NT2/D1 (cell line): ENCODE data around the gene NTPCR.

Experiments used
- SUZ12 ChIP-seq: IDR thresholded peaks from 2 replicates; pipeline ENCODE4 v1.6.1; 2011; ENCODE audit not compliant: insufficient read length, insufficient read depth; ENCODE audit errors: extremely low read depth
- YY1 ChIP-seq: IDR thresholded peaks from 2 replicates; pipeline ENCODE4 v1.6.1; 2011; ENCODE audit not compliant: insufficient read length, insufficient read depth
- ZNF274 ChIP-seq: IDR thresholded peaks from 2 replicates; pipeline ENCODE4 v1.6.1; 2011; ENCODE audit warnings: mild to moderate bottlenecking, low read depth, low read length

DNA sequence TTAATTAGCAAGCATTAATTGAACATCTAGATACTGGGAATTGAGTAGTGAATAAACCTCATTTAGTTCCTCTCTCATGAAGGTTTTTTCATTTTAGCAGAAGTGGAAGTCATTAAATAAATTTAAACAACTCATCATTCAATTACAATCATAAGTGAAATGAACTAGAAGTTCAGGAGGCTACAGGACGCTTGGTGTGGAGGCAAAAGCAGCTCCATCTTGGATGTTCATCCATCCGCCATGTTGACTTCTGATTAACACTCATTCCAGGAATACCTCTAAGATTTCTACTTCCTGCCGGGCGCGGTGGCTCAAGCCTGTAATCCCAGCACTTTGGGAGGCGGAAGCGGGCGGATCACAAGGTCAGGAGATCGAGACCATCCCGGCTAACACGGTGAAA is 11.5 kb upstream of the NTPCR start:
- no peak for TF ChIP-seq SUZ12
- TF ChIP-seq ZNF274, result no peak
- TF ChIP-seq YY1, result no peak
